A549 treated with GW870086 at 1 μM for 4 hours (cell line): ENCODE data around the gene MRPL43. TPM values are rescaled to one million over a fixed set of nuclear protein-coding genes. Genes with fewer than 3 reads are reported as not detected.

Source experiments
- total RNA-seq: library from RNA; stranded (reverse); fragments of 200-300 nt; extraction: Qiagen RNA extraction; gene quantifications from 5 replicates; pipeline ENCODE4 v1.2.3, GENCODE V29; 2022; ENCODE audit warnings: low read depth

The MRPL43 gene
- total RNA-seq: 77.2 to 98.6 TPM (median 93.0 TPM) in 5 replicates

GRCh38 chr10:100986952-100987684 is at the start of gene MRPL43, which contains the start of gene TWNK:
Gene MRPL43, minus strand, starts transcription at chr10:100987497. Its CDS starts 54 bp downstream, at chr10:100987443.
Gene TWNK, plus strand, starts transcription at chr10:100987543. Its CDS starts 668 bp downstream, at chr10:100988211.

GRCh38 chr10:101031128-101031795 is 44.0 kb upstream of the MRPL43 start, which contains the start of the genes PDZD7 and SFXN3:
Gene PDZD7, minus strand, starts transcription at chr10:101031129. Its CDS starts 910 bp downstream, at chr10:101030219.
Gene SFXN3, plus strand, starts transcription at chr10:101031234. Its CDS starts 3,461 bp downstream, at chr10:101034695.

GRCh38 chr10:100999742-101000126 is 12.4 kb upstream of the MRPL43 start, which contains the start of gene LZTS2:
Gene LZTS2, plus strand, starts transcription at chr10:100999808. Its CDS starts 2,731 bp downstream, at chr10:101002539.

GRCh38 chr10:100969187-100970075 is 17.9 kb downstream of the MRPL43 start, which contains the start of gene SEMA4G:
Gene SEMA4G, plus strand, starts transcription at chr10:100969504. Its CDS starts 3,409 bp downstream, at chr10:100972913.

Other genes with a start within 250 kb of the MRPL43 start
- 0.15 to 0.27 TPM (median 0.17 TPM) in 5 replicates for gene PAX2, start 241.9 kb downstream of the MRPL43 start, total RNA-seq
- 8.2 to 10.2 TPM (median 8.7 TPM) in 5 replicates for gene SLF2, start 74.5 kb downstream of the MRPL43 start, total RNA-seq
- 7.5 to 9.3 TPM (median 8.7 TPM) in 5 replicates for gene SEMA4G, start 18.0 kb downstream of the MRPL43 start, total RNA-seq
- 38.5 to 44.7 TPM (median 39.8 TPM) in 5 replicates for gene TWNK, start within 50 bp of the MRPL43 start, total RNA-seq
- 29.2 to 46.6 TPM (median 42.6 TPM) in 5 replicates for gene LZTS2, start 12.3 kb upstream of the MRPL43 start, total RNA-seq
- gene PDZD7, start 43.6 kb upstream of the MRPL43 start, total RNA-seq: 0.67 to 1.3 TPM (median 0.90 TPM) in 5 replicates
- 38.1 to 53.5 TPM (median 47.1 TPM) in 5 replicates for gene SFXN3, start 43.7 kb upstream of the MRPL43 start, total RNA-seq
- gene KAZALD1, start 74.5 kb upstream of the MRPL43 start, total RNA-seq: 2.3 to 3.1 TPM (median 2.8 TPM) in 5 replicates
- not detected in 5 replicates for gene TLX1, start 143.8 kb upstream of the MRPL43 start, total RNA-seq
- gene LBX1, start 242.0 kb upstream of the MRPL43 start, total RNA-seq: not detected in 5 replicates